ENCODE measurements around the gene ACSF3. TPM values are rescaled to one million over a fixed set of nuclear protein-coding genes. Genes with fewer than 3 reads are reported as not detected.

ACSF3 gene
- total RNA-seq, 1 donor from 2014 or later, result 31.7 TPM

- intact Hi-C loops (cut with DNase I), result no loop called here
- Histone ChIP-seq H3K27me3 (ENCODE audit: low read depth) (no peaks in the 10 kb centered on the region), H3K4me3 (no peak overlapping the region), H3K27ac (no peak overlapping the region), H3K36me3 (peaks cover 15% of the 10 kb centered on the region), H3K9me3 (no peaks in the 10 kb centered on the region), H3K4me1 (peaks cover 31% of the 10 kb centered on the region)
- DNase-seq (no peak), ATAC-seq (no peak)
- no peak for TF ChIP-seq CTCF (IDR thresholded peaks at IDR 0.05)
These were observed 1.9 kb downstream of the ACSF3 start for GRCh38 chr16:89095491-89095951.

- Histone ChIP-seq H3K27ac (no peak overlapping the region), H3K9me3 (no peaks in the 10 kb centered on the region), H3K27me3 (ENCODE audit: low read depth) (no peaks in the 10 kb centered on the region), H3K4me3 (no peak overlapping the region), H3K36me3 (peaks cover 22% of the 10 kb centered on the region), H3K4me1 (peaks cover 31% of the 10 kb centered on the region)
- DNase-seq (no peak), ATAC-seq (no peak)
- no peak for TF ChIP-seq CTCF (IDR thresholded peaks at IDR 0.05)
- intact Hi-C loops (cut with DNase I), result no loop called here
These were observed 2.5 kb downstream of the ACSF3 start for GRCh38 chr16:89096042-89096717.

GRCh38 chr16:89096768-89097391 lies 3.2 kb downstream of the ACSF3 start:
- DNase-seq (no peak), ATAC-seq (peak in 1 of 2 donors; percentile 22)
- intact Hi-C loops (cut with DNase I), result no loop called here
- Histone ChIP-seq H3K36me3 (peaks cover 29% of the 10 kb centered on the region), H3K4me1 (peaks cover 31% of the 10 kb centered on the region), H3K27me3 (ENCODE audit: low read depth) (no peaks in the 10 kb centered on the region), H3K27ac (no peak overlapping the region), H3K4me3 (no peak overlapping the region), H3K9me3 (no peaks in the 10 kb centered on the region)
- no peak for TF ChIP-seq CTCF (IDR thresholded peaks at IDR 0.05)

GRCh38 chr16:89097392-89097772 lies 3.7 kb downstream of the ACSF3 start:
- no peak for ATAC-seq
- peaks cover 31% of the 10 kb centered on the region for H3K4me1 ChIP-seq

GRCh38 chr16:89098767-89099430 lies 5.2 kb downstream of the ACSF3 start:
- H3K4me3 ChIP-seq, result no peak overlapping the region
- peaks cover 31% of the 10 kb centered on the region for H3K4me1 ChIP-seq
- no peaks in the 10 kb centered on the region for H3K27me3 ChIP-seq (ENCODE audit: low read depth)
- intact Hi-C loops (cut with DNase I), result no loop called here
- ATAC-seq (no peak), DNase-seq (no peak)
- H3K36me3 ChIP-seq, result peaks cover 49% of the 10 kb centered on the region
- no peaks in the 10 kb centered on the region for H3K9me3 ChIP-seq
- TF ChIP-seq CTCF (IDR thresholded peaks at IDR 0.05), result no peak
- H3K27ac ChIP-seq, result no peak overlapping the region

More at GRCh38 chr16:89097392-89097772, 3.7 kb downstream of the ACSF3 start:
- Histone ChIP-seq H3K27ac (no peak overlapping the region), H3K36me3 (peaks cover 34% of the 10 kb centered on the region), H3K27me3 (ENCODE audit: low read depth) (no peaks in the 10 kb centered on the region), H3K4me3 (no peak overlapping the region), H3K9me3 (no peaks in the 10 kb centered on the region)
- intact Hi-C loops (cut with DNase I), result no loop called here
- no peak for TF ChIP-seq CTCF (IDR thresholded peaks at IDR 0.05)
- DNase-seq, result no peak
